Fibroblast of lung (primary cell): ENCODE data around the gene CYP2W1. TPM values are rescaled to one million over a fixed set of nuclear protein-coding genes. Genes with fewer than 3 reads are reported as not detected.

Source experiments
- DNase-seq, 2 donors: peaks; one replicate each; pipeline versions ENCODE4 v3.0.0 to v3.0.0-alpha.2; 2010; ENCODE audit warnings: low read depth in 2 of 2
- H2AFZ ChIP-seq: 2 replicates; pipeline ENCODE4 v1.5.1; 2012; ENCODE audit warnings: low read length, control low read depth, inconsistent platforms
- H3K27ac ChIP-seq: 2 replicates; pipeline ENCODE4 v1.5.1; 2011; ENCODE audit warnings: low read length, control low read depth; ENCODE audit not compliant: insufficient read depth
- H3K27me3 ChIP-seq: 2 replicates; pipeline ENCODE4 v1.5.1; 2011; ENCODE audit warnings: mild to moderate bottlenecking, low read length; ENCODE audit not compliant: control insufficient read depth, insufficient read depth
- H3K36me3 ChIP-seq: 2 replicates; pipeline ENCODE4 v1.5.1; 2011; ENCODE audit warnings: low read length; ENCODE audit not compliant: control insufficient read depth, insufficient read depth
- H3K4me1 ChIP-seq: 2 replicates; pipeline ENCODE4 v1.5.1; 2011; ENCODE audit warnings: low read length; ENCODE audit not compliant: control insufficient read depth, insufficient read depth; ENCODE audit errors: extremely low read depth
- H3K4me2 ChIP-seq: 2 replicates; pipeline ENCODE4 v1.5.1; 2011; ENCODE audit warnings: low read length, control low read depth; ENCODE audit not compliant: insufficient read depth; ENCODE audit errors: extremely low read depth
- H3K4me3 ChIP-seq, 4 experiments: fragments of 200-600 bp in 1 of 4; sonication (generic) in 1 of 4; replicated peaks in 1 of 4; 2 replicates each; pipeline ENCODE4 v1.5.1; 2011 to 2016; ENCODE audit warnings: low read length in 4 of 4, low read depth in 3 of 4, mild to moderate bottlenecking in 3 of 4, control low read depth in 2 of 4, inconsistent platforms in 1 of 4, mixed read lengths in 1 of 4; ENCODE audit not compliant: insufficient read depth in 1 of 4; ENCODE audit errors: control extremely low read depth in 1 of 4
- H3K79me2 ChIP-seq: 2 replicates; pipeline ENCODE4 v1.5.1; 2012; ENCODE audit warnings: mild to moderate bottlenecking, low read length, inconsistent platforms; ENCODE audit not compliant: control insufficient read depth, insufficient read depth
- H3K9ac ChIP-seq: 2 replicates; pipeline ENCODE4 v1.5.1; 2011; ENCODE audit warnings: mild to moderate bottlenecking, low read length, control low read depth; ENCODE audit not compliant: insufficient read depth
- H3K9me3 ChIP-seq: 2 replicates; pipeline ENCODE4 v1.5.1; 2012; ENCODE audit warnings: low read depth, low read length; ENCODE audit not compliant: control insufficient read depth, insufficient read depth
- H4K20me1 ChIP-seq: 2 replicates; pipeline ENCODE4 v1.5.1; 2011; ENCODE audit warnings: low read length; ENCODE audit not compliant: control insufficient read depth, insufficient read depth; ENCODE audit errors: extremely low read depth
- EZH2 ChIP-seq: IDR thresholded peaks from 2 replicates; pipeline ENCODE4 v1.5.1; 2012; ENCODE audit warnings: low read length, control low read depth, mild to moderate bottlenecking; ENCODE audit errors: missing control alignments
- polyA plus RNA-seq, 2 donors: library from polyadenylated mRNA; depleted of rRNA in 1 of 2; stranded (reverse) in 1 of 2; unstranded in 1 of 2; fragments of >200 nt; gene quantifications; 2 replicates each; pipeline ENCODE4 v1.2.1, GENCODE V29; 2011 to 2012; ENCODE audit warnings: missing spikeins in 1 of 2
- total RNA-seq: library from RNA; depleted of rRNA; stranded (reverse); fragments of >200 nt; gene quantifications from 2 replicates; pipeline ENCODE4 v1.2.1, GENCODE V29; 2014
- TF ChIP-seq, protein P1 (sequence below), 2 donors: IDR thresholded peaks in 1 of 2; conservative IDR thresholded peaks in 1 of 2; 1 replicate in 1 of 2; 2 replicates in 1 of 2; pipeline ENCODE4 v1.5.1; 2011 to 2012; ENCODE audit warnings: low read length in 2 of 2, control low read depth in 1 of 2, inconsistent platforms in 1 of 2, low read depth in 1 of 2, mild to moderate bottlenecking in 1 of 2

CYP2W1 gene
- total and polyA plus RNA-seq, 2 donors (not counting 1 experiment from before 2014, with no cell fraction given) = not detected

DNA sequence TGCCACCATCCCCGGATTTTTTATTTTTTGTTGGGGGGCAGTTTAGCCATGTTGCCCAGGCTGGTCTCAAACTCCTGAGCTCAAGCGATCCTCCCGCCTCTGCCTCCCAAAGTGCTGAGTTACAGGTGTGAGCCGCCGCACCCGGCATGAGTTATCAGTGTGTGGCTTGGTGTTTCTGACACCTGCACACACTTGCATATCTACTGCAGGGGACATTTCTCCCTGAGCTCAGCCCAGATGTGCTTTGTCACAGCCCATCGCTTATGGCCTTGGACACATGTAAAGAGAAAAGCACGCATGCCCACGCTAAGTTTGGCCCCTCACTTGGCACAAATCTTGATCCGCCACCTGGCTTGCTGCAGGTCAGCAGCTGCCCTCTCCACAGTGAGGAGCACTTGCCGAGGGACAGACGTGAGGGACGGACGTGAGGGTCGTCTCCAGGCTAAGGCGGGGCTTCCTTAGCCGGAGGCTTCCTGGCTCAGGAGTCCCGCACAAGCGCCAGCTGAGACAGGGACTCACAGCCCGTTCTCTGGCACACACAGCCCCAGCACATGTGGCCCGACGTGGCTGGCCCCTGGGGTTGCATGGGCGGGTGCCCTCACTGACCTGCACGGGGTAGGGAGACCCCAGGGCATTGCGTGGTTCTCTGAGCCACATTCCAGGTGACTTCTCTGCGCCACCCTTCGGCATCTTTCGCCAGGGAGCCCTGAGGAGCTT lies 11.8 kb downstream of the CYP2W1 start:
- Histone ChIP-seq H4K20me1 (no peaks in the 10 kb centered on the region), H3K4me1 (no peaks in the 10 kb centered on the region), H3K9me3 (no peaks in the 10 kb centered on the region), H3K79me2 (no peaks in the 10 kb centered on the region), H3K9ac (no peak overlapping the region), H3K4me2 (no peak overlapping the region), H3K4me3 (no peak overlapping the region), H3K36me3 (peaks cover 5% of the 10 kb centered on the region), H3K27me3 (peaks cover 4% of the 10 kb centered on the region), H2AFZ (no peak overlapping the region), H3K27ac (no peak overlapping the region)
- TF ChIP-seq EZH2 = no peak
- TF ChIP-seq, protein P1, sequence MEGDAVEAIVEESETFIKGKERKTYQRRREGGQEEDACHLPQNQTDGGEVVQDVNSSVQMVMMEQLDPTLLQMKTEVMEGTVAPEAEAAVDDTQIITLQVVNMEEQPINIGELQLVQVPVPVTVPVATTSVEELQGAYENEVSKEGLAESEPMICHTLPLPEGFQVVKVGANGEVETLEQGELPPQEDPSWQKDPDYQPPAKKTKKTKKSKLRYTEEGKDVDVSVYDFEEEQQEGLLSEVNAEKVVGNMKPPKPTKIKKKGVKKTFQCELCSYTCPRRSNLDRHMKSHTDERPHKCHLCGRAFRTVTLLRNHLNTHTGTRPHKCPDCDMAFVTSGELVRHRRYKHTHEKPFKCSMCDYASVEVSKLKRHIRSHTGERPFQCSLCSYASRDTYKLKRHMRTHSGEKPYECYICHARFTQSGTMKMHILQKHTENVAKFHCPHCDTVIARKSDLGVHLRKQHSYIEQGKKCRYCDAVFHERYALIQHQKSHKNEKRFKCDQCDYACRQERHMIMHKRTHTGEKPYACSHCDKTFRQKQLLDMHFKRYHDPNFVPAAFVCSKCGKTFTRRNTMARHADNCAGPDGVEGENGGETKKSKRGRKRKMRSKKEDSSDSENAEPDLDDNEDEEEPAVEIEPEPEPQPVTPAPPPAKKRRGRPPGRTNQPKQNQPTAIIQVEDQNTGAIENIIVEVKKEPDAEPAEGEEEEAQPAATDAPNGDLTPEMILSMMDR (conservative IDR thresholded peaks at IDR 0.05 in 1 of 2, IDR thresholded peaks at IDR 0.05 in 1 of 2; ENCODE audit: low read depth in 1 of 2, low read length in 2 of 2) = no peak
- DNase-seq = no peak

DNA sequence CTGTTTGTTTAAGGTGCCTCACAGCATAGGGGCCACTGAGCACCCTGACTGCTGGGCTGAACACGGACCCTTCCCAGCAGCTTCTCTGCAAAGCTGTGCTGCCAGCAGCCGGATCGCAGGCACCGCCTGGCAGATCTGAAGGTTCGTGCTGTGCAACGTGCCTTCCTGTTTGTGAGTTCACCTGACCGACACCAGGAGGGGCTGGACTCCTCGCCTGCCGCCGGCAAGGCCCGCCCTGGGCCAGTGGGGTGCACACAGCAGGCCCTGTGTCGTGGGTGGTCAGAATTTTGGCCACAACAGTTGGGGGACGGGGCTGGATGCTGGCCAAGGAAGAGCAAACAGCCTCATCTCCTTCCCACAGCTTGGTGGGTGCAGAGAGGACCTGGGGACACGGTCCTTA lies 12.6 kb downstream of the CYP2W1 start:
- Histone ChIP-seq H3K27ac (no peak overlapping the region), H3K36me3 (peaks cover 7% of the 10 kb centered on the region), H2AFZ (no peak overlapping the region), H3K4me2 (no peak overlapping the region), H4K20me1 (no peaks in the 10 kb centered on the region), H3K27me3 (peaks cover 4% of the 10 kb centered on the region), H3K4me1 (no peaks in the 10 kb centered on the region), H3K9me3 (no peaks in the 10 kb centered on the region), H3K4me3 (no peak overlapping the region), H3K79me2 (no peaks in the 10 kb centered on the region), H3K9ac (no peak overlapping the region)
- no peak for DNase-seq
- TF ChIP-seq, protein P1 (conservative IDR thresholded peaks at IDR 0.05 in 1 of 2, IDR thresholded peaks at IDR 0.05 in 1 of 2; ENCODE audit: low read depth in 1 of 2, low read length in 2 of 2) = no peak
- TF ChIP-seq EZH2 = no peak

DNA sequence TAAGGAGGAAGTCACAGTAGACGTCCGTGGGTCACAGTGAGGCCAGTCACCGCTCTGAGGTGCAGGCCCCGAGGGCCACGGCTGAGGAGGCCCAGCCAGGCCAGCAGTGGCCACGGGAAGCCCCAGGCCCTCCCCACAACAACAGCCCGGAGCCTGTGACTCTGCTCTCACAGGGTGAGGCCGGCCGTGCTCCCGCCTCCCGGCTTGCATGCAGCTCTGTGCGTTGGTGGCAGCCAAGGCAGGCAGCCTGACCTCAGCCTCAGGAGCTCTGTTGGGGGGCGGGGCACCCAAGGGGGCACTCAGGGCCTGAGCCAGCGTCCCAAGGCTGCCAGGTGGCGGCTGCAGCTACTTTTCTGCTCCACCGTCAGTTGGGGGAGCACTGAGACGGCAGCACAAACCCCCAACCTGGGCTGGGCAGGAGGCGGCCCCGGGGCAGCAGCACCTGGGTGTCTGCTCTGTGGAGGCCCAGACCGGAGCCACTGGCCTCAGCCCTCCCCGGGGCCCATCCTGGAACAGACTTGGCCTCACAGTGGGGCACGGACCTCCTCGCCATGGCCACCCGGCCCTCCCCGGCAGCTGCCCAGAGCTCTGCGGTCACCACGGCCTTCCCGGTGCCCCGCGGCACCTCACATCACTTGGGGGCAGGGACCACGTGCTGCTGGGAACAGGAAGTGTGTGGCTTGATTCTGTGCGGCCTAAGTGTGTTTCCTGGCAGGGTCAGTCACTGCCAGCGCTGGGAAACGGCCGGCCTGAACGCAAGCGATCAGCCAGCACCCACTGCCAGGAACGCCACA lies 13.3 kb downstream of the CYP2W1 start:
- no peaks in the 10 kb centered on the region for H4K20me1 ChIP-seq
- H3K4me3 ChIP-seq = no peak overlapping the region
- no peak overlapping the region for H3K27ac ChIP-seq
- H3K4me2 ChIP-seq = no peak overlapping the region
- no peak for DNase-seq
- peaks cover 4% of the 10 kb centered on the region for H3K27me3 ChIP-seq
- H3K9ac ChIP-seq = no peak overlapping the region
- no peak for TF ChIP-seq EZH2
- TF ChIP-seq, protein P1 (conservative IDR thresholded peaks at IDR 0.05 in 1 of 2, IDR thresholded peaks at IDR 0.05 in 1 of 2; ENCODE audit: low read depth in 1 of 2, low read length in 2 of 2) = no peak
- peaks cover 7% of the 10 kb centered on the region for H3K36me3 ChIP-seq
- no peak overlapping the region for H2AFZ ChIP-seq
- H3K4me1 ChIP-seq = no peaks in the 10 kb centered on the region
- H3K79me2 ChIP-seq = no peaks in the 10 kb centered on the region
- no peaks in the 10 kb centered on the region for H3K9me3 ChIP-seq
